HG03439 (cell line): ENCODE results near the gene ARHGAP8.
"Not testable (repeated sequence)": the region's sequence is repeated elsewhere in the genome, so short reads cannot be mapped to it uniquely, and the experiment has no call there.

ENCODE experiments used
- ATAC-seq: cut with Tn5 transposase; IDR thresholded peaks from one replicate; pipeline ENCODE4 v1.9.1; 2021; ENCODE audit warnings: mild to moderate bottlenecking, moderate library complexity; ENCODE audit not compliant: unreplicated experiment

ARHGAP8 gene

DNA sequence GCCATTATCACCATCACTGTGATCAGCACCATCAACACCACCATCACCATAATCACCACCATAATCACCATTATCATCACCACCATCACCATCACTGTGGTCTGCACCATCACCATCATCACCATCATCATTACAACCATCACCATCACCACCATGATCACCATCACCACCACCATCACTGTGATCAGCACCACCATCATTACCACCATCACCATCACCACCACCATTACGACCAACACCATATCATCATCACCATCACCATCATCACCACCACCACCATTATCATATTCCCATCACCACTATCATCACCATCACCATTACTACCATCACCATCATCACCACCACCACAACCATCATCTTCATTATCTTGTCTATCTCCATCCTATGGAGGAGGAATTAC lies 132.2 kb downstream of the ARHGAP8 start:
- no peak for ATAC-seq

DNA sequence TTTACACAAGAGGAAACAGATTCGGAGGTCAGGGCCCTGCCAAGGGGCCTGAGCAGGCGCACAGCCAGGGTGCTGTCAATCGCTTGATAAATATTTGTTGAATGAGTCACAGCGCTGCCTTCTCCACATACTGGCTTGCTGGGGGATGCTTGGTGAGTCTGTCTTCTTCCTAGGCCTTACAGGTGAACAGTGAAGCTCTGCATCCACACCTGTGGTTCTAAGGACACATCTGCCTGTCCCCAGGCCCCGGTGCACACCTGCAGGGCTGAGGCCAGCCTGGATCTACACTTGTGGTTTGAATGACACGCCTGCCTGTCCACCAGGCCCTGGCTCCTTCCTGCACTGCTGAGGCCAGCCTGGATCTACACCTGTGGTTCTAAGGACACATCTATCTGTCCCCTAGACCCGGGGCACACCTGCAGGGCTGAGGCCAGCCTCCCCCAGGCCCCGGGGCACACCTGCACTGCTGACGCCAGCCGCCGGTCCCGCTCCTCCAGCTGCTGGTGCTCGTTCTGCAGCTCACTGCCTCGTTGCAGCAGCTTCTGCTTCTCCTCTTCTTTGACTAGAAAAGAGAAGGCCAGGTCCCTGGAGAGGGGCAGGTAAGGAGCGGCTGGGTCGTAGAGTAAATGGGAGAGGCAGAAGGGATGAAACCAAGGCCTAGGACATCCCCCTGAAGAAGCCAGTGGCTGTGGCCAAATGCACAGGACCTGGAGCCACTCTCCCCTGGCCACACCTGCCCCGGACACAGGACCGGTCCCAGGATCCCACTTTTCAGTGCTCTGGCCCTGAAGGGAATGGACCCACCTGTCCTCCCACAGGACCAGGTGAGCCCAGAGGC lies 132.8 kb downstream of the ARHGAP8 start:
- no peak for ATAC-seq

DNA sequence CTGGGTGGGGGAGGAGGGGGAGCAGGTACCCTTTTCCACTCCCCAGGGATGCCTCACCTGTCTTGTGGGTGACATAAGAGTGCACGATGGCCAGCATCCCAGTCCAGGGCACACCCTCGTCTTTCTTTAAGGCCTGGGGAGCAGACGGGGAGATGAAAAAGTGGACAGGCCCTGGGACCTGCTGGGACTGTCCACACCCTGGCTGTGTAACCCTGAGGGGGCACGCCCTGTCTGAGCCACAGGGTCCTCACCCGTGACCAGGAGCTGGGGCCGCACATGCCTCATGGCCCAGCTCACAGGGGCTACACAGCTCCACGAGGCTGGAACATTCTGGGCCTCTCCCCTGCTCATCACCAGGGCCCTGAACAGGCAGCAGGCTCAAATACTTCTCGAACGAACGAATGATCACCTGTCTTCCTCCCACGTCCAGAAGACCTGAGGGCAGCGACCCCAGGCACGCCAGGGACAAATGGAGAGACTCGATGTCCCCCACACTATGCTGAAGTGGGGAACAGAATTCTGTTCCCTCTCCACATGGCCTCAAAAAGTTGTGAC lies 133.5 kb downstream of the ARHGAP8 start:
- no peak for ATAC-seq

DNA sequence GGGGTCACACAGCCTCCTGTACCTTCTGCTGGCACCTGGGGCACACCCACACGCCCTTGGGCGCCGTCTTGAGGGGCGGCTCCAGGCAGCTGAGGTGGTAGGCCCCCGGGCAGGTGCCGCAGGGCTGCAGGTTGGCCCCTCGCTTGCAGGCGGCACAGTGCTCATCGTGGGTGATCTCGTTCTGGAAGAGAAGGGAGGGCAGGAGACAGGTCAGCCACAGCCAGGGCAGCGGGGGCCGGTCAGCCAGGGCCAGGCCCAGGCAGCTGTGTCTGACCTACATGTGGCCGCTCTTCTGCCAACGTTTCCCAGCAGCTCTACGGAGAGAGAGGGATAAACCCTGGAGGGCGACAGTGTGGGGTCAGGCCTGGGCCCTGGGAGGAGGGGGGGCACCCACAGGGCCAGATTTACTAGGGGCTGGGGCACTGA lies 135.6 kb downstream of the ARHGAP8 start:
- ATAC-seq = no peak

DNA sequence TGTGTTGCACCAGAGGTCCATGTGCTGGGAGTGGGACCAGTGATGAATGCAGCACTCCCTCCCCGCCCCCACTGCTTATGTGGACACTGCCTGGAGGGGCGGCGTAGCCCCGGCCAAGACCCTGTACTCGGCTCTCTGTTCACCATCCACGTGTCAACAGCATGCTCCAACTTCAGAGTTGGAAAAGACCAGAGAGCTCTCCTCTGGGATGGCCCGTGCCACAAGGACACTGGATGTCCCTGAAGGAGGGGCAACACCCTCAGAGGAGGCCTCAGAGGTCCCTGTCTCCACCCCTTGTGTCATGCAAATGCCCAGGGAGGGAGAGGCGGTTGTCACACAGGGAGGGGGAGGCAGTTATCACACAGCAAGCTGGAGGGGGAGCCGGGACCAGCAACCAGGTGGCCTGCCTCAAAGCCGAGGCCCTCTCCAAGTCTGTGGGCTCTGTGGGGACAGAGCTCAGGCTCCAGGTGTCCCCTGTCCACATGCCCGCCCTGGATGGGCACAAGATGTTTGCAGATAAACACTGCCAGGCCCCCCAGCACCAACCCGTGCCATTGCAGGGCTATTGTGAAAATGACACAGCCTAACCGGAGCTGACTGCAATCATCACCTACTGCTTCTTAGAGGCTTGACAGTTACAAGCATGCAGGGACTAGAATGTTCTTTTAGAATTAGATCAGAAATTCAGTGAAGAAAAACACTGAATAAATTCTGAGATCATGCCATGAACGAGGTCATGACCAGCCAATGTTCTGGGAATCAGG lies 136.3 kb downstream of the ARHGAP8 start:
- ATAC-seq = no peak

DNA sequence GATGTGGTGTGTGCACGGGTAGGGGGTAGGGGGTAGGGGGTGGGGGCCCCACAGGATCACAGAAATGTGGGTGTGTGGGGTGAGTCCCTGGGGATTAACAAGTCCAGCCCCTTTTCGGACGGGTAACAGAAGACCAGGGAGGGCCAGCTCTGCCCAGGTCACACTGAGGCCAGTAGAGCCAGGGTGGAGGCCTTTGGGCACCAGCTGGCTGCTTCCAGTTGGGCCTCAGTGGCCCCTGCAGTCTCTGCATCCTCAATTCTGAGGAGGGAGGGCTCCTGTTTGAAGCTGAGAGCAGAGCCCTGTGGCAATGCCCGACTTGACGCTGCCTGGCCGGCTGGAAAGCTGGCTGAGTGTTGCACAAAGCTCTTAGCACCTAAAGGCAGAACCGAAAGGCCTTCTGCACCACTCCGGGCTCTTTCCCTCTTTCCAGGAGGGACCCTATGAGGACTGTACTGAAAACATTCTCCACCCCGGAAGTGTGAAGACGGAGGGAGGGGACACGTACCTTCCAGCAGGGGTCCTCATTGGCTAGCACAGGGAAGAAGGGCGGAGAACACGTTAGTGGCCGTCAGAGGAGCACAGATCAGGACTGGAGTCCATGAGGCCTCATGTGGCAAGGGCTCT lies 137.0 kb downstream of the ARHGAP8 start:
- ATAC-seq = no peak

DNA sequence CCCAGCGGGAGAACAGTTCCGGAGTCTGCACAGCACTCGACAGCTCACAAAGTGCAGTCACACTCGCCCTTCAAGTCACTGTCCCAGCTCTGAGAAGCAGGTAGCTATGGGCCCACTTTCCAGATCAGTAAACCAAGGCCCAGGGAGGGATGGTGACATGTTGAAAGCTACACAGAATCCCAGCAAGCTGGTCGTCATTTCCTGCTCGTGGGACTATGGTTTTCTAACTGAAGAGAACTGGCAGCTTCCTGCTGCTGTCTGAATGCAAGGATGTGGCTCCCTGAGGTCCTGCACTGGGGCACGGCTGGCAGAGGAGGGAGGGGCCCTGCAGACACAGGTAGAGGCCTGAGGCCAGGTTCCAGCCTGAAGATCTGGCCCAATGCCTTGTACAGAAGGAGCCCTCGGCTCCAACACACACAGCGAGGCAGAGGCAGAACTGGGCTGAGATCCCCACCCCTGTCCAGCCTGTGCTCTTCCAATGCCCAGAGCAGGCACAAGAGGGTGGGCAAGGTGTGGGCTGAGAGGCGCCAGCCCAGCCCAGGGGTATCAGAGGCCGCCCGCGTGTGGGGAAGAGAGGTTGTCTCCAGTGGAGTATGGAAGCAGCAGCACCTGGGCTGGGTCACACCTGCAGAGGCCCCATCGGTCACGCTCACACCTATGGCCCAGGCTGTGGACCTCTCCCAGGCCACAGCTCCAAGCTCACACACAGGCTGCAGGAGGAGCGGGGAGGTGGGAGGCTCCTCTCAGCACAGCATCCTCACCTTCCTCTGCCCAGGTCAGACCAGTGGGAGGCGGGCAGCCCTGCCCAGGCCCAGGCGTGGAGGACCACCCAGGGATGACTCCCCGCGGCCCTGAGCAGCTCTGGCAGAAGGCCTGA lies 138.3 kb downstream of the ARHGAP8 start:
- no peak for ATAC-seq

DNA sequence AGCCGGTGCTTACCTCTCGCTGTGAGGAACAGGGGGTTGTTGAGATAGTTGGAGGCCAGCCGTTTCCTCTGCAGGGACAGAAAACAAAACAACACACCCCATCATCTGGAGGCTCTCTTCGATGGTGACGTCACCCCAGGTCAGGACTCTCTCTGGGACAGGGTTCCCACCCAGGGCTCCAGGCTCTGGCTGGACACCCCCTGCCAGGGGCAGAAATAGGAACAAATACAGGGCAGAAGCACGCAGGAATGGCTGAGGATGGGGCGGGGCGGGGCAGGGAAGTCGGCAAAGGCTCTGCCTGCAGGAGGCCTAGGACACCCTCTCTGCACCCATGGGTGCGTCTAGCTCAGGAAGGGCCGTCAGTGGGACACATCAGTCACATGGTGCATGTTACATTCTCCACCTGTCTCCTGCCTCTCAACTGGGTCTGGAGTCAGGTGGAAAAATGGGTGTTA lies 138.9 kb downstream of the ARHGAP8 start:
- no peak for ATAC-seq

DNA sequence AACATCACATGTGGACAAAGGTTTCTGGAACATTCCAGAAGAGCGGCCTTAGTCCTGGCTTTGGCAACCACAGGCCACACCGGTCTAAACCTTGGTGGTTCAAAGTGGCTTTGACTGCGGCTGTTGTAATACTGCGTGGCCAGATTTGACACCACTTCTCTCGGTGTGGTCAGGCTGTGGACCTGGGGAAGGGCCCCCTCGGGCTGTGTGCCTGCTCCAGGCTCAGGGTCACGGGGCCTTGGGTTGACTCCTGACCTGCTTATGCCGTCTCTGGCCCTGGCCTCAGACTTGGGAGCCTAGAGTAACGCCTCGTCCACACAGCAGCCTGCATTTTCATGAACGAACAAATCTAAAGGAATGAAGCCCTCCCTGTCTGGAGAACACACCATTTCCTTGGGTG lies 139.4 kb downstream of the ARHGAP8 start:
- ATAC-seq = no peak

DNA sequence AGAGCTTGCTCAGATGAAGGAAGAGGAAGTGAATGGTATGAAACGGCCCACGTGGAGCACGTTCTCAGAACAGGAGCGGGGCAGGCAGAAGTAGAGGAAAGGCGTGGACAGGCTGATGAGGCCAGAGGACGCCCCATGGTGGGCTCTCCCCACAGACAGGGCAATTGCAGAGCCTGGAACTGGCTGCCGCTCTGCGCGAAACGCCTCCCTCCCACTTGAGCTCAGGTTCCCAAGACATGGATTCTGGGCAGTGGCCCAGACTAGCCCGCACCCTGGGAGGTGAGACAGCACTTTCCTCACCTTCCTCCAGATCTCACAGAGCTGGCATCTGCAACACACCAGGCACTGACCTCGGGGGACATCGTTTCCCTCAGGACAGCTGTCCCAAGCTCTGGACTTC lies 139.9 kb downstream of the ARHGAP8 start:
- no peak for ATAC-seq

DNA sequence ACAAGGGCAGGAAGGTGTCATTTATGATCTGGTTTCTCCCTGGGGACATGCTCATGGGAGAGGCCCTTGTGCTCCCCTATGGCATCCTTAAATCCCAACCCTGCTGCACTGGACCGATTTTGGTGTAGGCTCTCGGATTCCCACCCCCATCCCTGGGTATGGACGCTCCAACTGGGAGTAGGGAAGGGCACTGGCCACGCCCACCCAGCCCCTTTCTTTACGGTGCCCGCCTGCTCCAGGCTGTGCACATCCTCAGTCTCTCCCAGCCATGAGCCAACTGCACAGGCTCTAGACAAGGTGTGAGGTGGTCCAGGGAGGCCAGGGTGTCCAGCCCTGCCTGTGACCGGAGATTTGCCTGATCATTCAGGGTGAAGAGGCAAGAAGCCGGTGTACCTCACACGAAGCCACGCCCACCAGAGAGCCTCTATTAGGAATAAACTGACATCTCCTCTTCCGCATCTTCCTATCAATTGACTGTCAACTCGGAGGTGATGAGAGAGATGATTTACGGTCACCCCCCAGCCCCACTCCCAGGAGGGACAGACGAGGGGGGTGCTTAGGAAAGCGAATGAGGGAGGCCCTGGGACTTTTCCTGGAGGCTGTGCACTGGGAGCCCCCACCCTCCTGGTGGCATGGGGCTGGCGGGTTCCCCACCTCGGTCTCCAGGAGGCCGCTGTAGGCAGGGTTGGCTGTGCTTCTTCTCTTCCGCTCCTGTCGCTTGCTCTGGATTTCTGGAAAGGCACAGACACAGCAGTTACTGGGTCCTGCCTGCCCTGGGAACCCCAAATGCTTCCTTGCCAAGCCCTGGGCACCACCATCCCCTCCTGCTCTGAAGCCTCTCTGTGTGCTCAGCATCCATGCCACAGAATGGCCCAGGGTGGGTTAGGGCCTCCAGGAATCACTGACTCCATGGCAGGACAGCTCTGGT lies 140.7 kb downstream of the ARHGAP8 start:
- no peak for ATAC-seq

DNA sequence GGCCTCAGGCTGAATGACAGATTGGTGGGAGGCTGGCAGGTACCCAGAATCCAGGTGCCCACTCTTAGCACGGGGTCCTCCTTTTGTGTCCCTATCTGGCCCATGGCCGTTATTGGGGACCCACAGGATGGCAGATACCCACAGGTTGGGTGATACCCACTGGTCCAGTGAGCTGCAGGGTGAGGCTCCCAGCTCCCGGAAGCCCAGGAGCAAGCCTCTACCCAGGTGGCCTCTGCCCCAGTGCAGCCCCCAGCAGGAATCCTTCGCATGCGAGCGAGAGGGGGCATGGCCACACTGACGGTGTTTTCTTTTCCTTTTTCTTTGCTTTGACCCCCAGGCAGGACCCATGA lies 141.3 kb downstream of the ARHGAP8 start:
- no peak for ATAC-seq

DNA sequence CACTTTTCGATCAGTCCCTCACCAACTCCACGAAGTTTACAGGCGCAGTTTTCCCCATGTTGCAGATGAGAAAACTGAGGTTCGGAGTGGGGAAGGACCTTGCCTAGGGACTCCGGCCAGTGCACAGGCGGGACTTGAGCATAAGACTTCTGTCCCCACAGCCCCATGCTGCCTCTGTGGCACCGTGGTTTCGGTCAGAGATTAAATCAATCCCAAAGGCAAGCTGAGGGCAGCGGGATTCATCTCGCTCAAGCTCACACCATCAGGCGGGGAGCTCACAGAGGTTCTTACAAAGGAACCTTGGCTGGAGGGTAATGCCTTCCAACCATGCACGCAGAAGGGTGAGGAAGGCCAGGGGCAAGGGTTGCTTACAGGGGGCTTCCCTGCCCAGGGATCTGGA lies 141.9 kb downstream of the ARHGAP8 start:
- ATAC-seq = no peak

DNA sequence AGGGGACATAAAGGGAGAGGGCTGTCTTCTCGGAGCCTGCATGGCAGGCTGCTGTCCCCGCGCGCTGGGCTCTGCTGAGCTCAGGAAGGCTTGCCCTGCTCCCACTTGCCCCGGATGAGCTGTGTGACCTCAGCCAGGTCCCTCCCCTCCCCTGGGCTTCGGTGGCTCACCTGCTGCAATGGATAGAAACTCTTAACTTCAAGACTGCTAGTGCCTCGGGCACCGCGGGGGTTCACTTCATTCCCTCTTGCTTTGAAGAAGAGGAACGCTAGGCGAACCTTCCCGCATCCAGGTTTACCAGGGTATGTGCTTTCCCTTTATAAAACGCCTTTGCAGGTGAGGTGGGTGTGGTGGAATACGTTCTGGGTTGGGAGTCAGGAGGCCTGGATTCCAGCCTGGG lies 142.4 kb downstream of the ARHGAP8 start:
- no peak for ATAC-seq

DNA sequence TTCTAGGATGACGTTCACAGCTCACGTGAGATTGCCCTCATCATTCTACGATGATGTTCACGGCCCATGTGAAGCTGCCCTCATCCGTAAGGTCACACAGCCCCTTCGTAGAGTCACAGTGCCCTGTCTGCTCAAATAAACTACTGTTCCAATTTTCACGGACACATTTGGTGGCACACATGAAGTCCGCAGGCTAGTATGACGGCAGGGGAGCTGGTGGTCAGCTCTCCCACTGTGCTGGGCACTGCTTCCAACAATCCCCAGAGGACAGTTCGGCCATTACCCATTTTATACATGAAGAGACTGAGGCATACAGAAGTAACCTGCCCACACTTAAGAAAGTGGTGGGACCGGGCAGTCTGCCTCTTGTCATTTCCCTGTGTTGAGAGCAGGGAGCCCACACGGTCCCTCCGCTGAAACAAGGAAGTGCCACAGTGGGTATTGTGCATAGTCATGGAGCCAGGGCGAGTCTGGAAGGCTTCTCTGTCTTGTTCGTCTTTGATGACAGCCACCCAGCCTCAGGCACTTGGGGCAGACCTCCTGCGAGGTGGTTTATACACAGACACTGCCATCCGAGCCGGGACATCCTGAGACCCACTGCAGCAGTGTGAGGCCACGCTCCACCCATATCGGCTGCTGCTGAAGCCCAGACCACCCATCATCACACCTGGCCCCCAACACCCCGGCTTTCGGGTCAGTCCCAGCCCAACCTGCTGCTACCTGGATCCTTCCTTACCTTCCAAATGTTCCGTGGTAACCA lies 143.1 kb downstream of the ARHGAP8 start:
- no peak for ATAC-seq

DNA sequence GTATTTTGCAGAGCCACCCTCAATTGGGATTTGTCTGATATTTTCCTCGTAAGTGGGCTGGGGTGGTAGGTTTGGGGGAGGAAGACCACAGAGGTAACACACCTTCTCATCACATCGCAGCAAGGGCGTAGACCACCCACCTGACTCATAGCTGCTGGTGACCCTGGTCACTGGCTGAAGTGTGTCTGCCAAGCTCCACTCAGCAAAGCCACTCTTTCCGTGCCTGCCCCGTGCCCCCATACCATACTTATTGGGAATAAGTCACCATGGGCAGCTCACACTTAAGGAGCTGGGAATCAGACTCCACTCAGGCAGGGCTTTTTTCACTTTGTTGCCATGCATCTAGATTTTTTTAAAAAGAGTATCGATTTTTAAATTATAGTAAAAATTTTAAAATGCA lies 145.9 kb downstream of the ARHGAP8 start:
- no peak for ATAC-seq

DNA sequence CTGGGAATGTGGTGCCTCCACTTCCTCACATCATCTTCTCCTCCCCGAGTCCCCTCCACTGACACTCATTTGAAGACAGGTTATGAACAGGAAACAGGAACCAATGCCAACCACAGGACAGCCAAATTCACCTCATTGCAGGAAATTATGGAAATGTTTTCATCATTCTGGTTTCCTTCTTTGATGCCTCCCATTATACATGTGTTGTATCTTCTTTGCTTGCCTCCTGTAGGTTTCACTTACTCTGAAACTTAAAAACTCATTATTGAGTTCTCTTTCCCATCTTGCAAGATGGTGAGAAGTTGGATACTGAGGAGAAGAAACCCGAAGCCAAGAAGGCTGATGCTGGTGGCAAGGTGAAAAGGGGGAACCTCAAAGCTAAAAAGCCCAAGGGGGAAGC lies 148.9 kb downstream of the ARHGAP8 start:
- ATAC-seq = no peak

DNA sequence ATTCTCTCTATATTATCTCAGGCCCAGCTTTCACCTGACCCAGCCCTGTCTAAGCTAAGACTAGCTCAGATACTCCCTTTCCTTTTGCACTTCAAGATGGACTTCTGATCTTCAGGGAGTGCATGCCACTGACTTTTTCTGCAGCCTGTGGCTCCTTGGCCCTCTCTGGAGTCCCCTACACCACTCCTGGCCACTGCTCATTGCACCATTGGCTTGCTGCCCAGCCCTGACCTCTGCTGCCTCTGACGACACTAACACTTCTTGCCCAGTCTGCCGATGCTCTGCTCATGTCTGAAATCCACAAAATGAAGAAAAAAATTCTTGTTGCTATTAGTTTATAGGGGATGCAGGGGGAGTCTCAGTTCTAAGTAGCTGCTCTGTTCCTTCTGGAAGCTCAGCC lies 150.8 kb downstream of the ARHGAP8 start:
- not testable (repeated sequence) for ATAC-seq
